ENCODE measurements around the gene ANKRD27.

The ANKRD27 gene

GRCh38 chr19:32692727-32693061 lies 17.7 kb upstream of the ANKRD27 start:
- TF ChIP-seq CTCF (conservative IDR thresholded peaks at IDR 0.05; ENCODE audit: low read length), result no peak
- peak overlapping the region; percentile 81 for H3K4me3 ChIP-seq (ENCODE audit: low read length)
- DNase-seq (ENCODE audit: low read depth), result no peak

GRCh38 chr19:32691952-32692726 lies 17.2 kb upstream of the ANKRD27 start:
- no peak for TF ChIP-seq CTCF (conservative IDR thresholded peaks at IDR 0.05; ENCODE audit: low read length)
- H3K4me3 ChIP-seq (ENCODE audit: low read length), result peak overlapping the region; percentile 81
- DNase-seq (ENCODE audit: low read depth), result peak; percentile 80

- no peak for TF ChIP-seq CTCF (conservative IDR thresholded peaks at IDR 0.05; ENCODE audit: low read length)
- H3K4me3 ChIP-seq (ENCODE audit: low read length), result peak within 1 kb of the TSS; percentile 81
- DNase-seq (ENCODE audit: low read depth), result peak; percentile 88
Observed at GRCh38 chr19:32691291-32691951, 16.4 kb upstream of the ANKRD27 start, which contains the start of gene NUDT19. TSS of gene NUDT19 (plus strand) at chr19:32691821. CDS start at chr19:32691961, 140 bp downstream.

GRCh38 chr19:32688311-32688710 lies 13.3 kb upstream of the ANKRD27 start:
- H3K4me3 ChIP-seq (ENCODE audit: low read length), result no peak overlapping the region
- no peak for DNase-seq (ENCODE audit: low read depth)
- TF ChIP-seq CTCF (conservative IDR thresholded peaks at IDR 0.05; ENCODE audit: low read length), result no peak

GRCh38 chr19:32687681-32688080 lies 12.7 kb upstream of the ANKRD27 start:
- no peak for TF ChIP-seq CTCF (conservative IDR thresholded peaks at IDR 0.05; ENCODE audit: low read length)
- no peak overlapping the region for H3K4me3 ChIP-seq (ENCODE audit: low read length)
- no peak for DNase-seq (ENCODE audit: low read depth)

- H3K4me3 ChIP-seq (ENCODE audit: low read length), result no peak overlapping the region
- no peak for DNase-seq (ENCODE audit: low read depth)
- TF ChIP-seq CTCF (conservative IDR thresholded peaks at IDR 0.05; ENCODE audit: low read length), result no peak
Observed at GRCh38 chr19:32686847-32687475, 12.0 kb upstream of the ANKRD27 start.

All from AG10803 (cell line).